ENCODE data around the gene TKT.

- TF ChIP-seq CTBP1 (IDR thresholded peaks at IDR 0.05; ENCODE audit: borderline replicate concordance) (no peak), PKNOX1 (IDR thresholded peaks at IDR 0.05) (no peak), NFRKB (IDR thresholded peaks at IDR 0.05) (no peak), SP1 (IDR thresholded peaks at IDR 0.05) (no peak), ARNT (IDR thresholded peaks at IDR 0.05) (no peak), FOXM1 (IDR thresholded peaks at IDR 0.05; ENCODE audit: borderline replicate concordance) (no peak), L3MBTL2 (conservative IDR thresholded peaks at IDR 0.05) (no peak), BHLHE40 (IDR thresholded peaks at IDR 0.05; ENCODE audit: borderline replicate concordance) (no peak), HDGF (IDR thresholded peaks at IDR 0.05; ENCODE audit: borderline replicate concordance) (no peak), ELF4 (IDR thresholded peaks at IDR 0.05) (no peak), FOXA1 (IDR thresholded peaks at IDR 0.05) (no peak)
Observed at GRCh38 chr3:53234130-53234840, 21.5 kb downstream of the TKT start.
